ENCODE results near the gene SEL1L3. TPM values are rescaled to one million over a fixed set of nuclear protein-coding genes. Genes with fewer than 3 reads are reported as not detected.

SEL1L3 gene
- total and polyA plus RNA-seq, 2 donors (not counting 1 experiment from before 2014, with no cell fraction given) = 13.2 to 56.3 TPM

DNA sequence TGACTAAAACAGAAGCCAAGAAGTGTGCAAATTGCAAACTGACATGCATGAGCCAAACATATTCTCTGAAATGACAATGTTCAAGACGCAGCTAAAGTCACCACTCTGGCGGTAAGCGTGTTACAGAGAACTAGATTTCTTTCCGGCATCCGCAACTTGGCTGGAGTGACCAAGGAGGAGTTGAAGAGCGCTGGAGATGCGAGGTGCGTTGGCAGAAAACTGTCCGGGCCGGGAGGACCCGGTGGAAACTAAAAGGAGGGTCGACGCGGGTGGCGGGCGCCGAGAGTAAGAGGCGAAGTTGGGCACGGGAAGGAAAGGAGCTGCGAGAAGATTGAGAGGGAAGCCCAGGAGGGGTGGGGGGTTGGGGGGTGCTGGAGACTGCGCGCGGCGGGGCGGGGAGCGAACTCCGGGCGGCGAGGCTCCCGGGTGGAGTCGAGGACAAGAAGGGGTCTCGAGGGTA lies 807 bp downstream of the SEL1L3 start:
- peak overlapping the region; percentile 17 for H3K9ac ChIP-seq (ENCODE audit: insufficient read depth, low read length)
- no peak for TF ChIP-seq EZH2 (IDR thresholded peaks at IDR 0.05; ENCODE audit: low read length, missing control alignments)
- TF ChIP-seq, protein P1, sequence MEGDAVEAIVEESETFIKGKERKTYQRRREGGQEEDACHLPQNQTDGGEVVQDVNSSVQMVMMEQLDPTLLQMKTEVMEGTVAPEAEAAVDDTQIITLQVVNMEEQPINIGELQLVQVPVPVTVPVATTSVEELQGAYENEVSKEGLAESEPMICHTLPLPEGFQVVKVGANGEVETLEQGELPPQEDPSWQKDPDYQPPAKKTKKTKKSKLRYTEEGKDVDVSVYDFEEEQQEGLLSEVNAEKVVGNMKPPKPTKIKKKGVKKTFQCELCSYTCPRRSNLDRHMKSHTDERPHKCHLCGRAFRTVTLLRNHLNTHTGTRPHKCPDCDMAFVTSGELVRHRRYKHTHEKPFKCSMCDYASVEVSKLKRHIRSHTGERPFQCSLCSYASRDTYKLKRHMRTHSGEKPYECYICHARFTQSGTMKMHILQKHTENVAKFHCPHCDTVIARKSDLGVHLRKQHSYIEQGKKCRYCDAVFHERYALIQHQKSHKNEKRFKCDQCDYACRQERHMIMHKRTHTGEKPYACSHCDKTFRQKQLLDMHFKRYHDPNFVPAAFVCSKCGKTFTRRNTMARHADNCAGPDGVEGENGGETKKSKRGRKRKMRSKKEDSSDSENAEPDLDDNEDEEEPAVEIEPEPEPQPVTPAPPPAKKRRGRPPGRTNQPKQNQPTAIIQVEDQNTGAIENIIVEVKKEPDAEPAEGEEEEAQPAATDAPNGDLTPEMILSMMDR (conservative IDR thresholded peaks at IDR 0.05 in 1 of 2, IDR thresholded peaks at IDR 0.05 in 1 of 2; ENCODE audit: low read depth in 1 of 2, low read length in 2 of 2) = no peak

GRCh38 chr4:25861280-25861950 lies 1.4 kb downstream of the SEL1L3 start:
- no peaks in the 10 kb centered on the region for H4K20me1 ChIP-seq (ENCODE audit: control insufficient read depth, extremely low read depth, insufficient read depth, low read length)
- no peak overlapping the region for H3K27ac ChIP-seq (ENCODE audit: insufficient read depth, low read length)
- peak overlapping the region; percentile 19 to 82 (median 58) for H3K4me3 ChIP-seq (replicated peaks in 1 of 4; ENCODE audit: control extremely low read depth in 1 of 4, insufficient read depth in 1 of 4, low read depth in 3 of 4, low read length in 4 of 4)
- no peak overlapping the region for H3K9ac ChIP-seq (ENCODE audit: insufficient read depth, low read length)
- H3K27me3 ChIP-seq (ENCODE audit: control insufficient read depth, insufficient read depth, low read length) = no peaks in the 10 kb centered on the region
- H3K4me2 ChIP-seq (ENCODE audit: extremely low read depth, insufficient read depth, low read length) = peak overlapping the region; percentile 55
- DNase-seq (ENCODE audit: low read depth in 2 of 2) = peak in 1 of 2 donors; percentile 64
- H3K9me3 ChIP-seq (ENCODE audit: control insufficient read depth, insufficient read depth, low read depth, low read length) = no peaks in the 10 kb centered on the region
- H2AFZ ChIP-seq (ENCODE audit: low read length) = no peak overlapping the region
- H3K79me2 ChIP-seq (ENCODE audit: control insufficient read depth, insufficient read depth, low read length) = no peaks in the 10 kb centered on the region
- no peak for TF ChIP-seq EZH2 (IDR thresholded peaks at IDR 0.05; ENCODE audit: low read length, missing control alignments)
- TF ChIP-seq, protein P1 (conservative IDR thresholded peaks at IDR 0.05 in 1 of 2, IDR thresholded peaks at IDR 0.05 in 1 of 2; ENCODE audit: low read depth in 1 of 2, low read length in 2 of 2) = no peak
- H3K36me3 ChIP-seq (ENCODE audit: control insufficient read depth, insufficient read depth, low read length) = no peaks in the 10 kb centered on the region
- H3K4me1 ChIP-seq (ENCODE audit: control insufficient read depth, extremely low read depth, insufficient read depth, low read length) = no peaks in the 10 kb centered on the region

More for the DNA sequence above, 807 bp downstream of the SEL1L3 start:
- Histone ChIP-seq H3K79me2 (ENCODE audit: control insufficient read depth, insufficient read depth, low read length) (no peaks in the 10 kb centered on the region), H4K20me1 (ENCODE audit: control insufficient read depth, extremely low read depth, insufficient read depth, low read length) (no peaks in the 10 kb centered on the region), H3K27ac (ENCODE audit: insufficient read depth, low read length) (no peak overlapping the region), H3K4me1 (ENCODE audit: control insufficient read depth, extremely low read depth, insufficient read depth, low read length) (no peaks in the 10 kb centered on the region), H3K9me3 (ENCODE audit: control insufficient read depth, insufficient read depth, low read depth, low read length) (no peaks in the 10 kb centered on the region), H3K36me3 (ENCODE audit: control insufficient read depth, insufficient read depth, low read length) (no peaks in the 10 kb centered on the region), H3K27me3 (ENCODE audit: control insufficient read depth, insufficient read depth, low read length) (no peaks in the 10 kb centered on the region), H3K4me2 (ENCODE audit: extremely low read depth, insufficient read depth, low read length) (peak overlapping the region; percentile 55), H2AFZ (ENCODE audit: low read length) (peak overlapping the region; percentile 43), H3K4me3 (replicated peaks in 1 of 4; ENCODE audit: control extremely low read depth in 1 of 4, insufficient read depth in 1 of 4, low read depth in 3 of 4, low read length in 4 of 4) (peak overlapping the region; percentile 19 to 82 (median 58))
- DNase-seq (ENCODE audit: low read depth in 2 of 2) = peak; percentile 28 to 45

DNA sequence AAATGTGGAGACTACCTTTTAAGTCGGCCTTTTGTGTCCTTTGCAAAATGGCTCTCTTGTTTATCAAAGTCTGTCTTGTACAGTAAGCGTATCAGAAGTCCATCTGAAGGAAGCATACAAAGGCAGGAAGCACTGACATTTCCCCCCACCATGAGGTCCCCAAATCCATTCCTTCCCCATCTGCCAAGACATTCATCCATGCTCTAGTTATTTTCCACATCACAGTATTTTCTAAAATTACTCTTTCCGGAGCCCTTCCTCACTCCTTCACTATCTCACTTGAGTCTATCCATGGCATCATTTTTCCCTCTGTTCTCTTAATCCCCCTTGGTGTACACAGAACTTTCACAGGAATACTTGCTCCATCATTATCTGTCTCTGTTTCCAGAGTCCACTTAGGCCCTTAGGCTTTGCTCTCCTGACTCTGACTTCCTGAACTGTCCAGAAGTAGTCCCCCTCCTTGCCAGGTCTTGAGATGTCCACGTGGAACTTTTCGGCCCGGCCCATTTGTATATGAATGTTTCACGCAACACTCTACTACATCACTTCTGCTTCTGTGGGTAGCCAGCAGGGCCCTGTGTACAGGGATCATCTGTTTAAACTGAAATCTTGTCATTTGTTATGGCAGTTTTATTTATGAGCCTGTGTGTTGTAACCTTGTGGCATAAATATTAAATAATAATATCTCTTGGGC lies 2.1 kb downstream of the SEL1L3 start:
- H3K27ac ChIP-seq (ENCODE audit: insufficient read depth, low read length) = no peak overlapping the region
- no peaks in the 10 kb centered on the region for H3K79me2 ChIP-seq (ENCODE audit: control insufficient read depth, insufficient read depth, low read length)
- H3K4me1 ChIP-seq (ENCODE audit: control insufficient read depth, extremely low read depth, insufficient read depth, low read length) = no peaks in the 10 kb centered on the region
- no peak for DNase-seq (ENCODE audit: low read depth in 2 of 2)
- no peaks in the 10 kb centered on the region for H3K36me3 ChIP-seq (ENCODE audit: control insufficient read depth, insufficient read depth, low read length)
- H3K4me3 ChIP-seq (replicated peaks in 1 of 4; ENCODE audit: control extremely low read depth in 1 of 4, insufficient read depth in 1 of 4, low read depth in 3 of 4, low read length in 4 of 4) = no peak overlapping the region
- no peak overlapping the region for H2AFZ ChIP-seq (ENCODE audit: low read length)
- H3K9me3 ChIP-seq (ENCODE audit: control insufficient read depth, insufficient read depth, low read depth, low read length) = no peaks in the 10 kb centered on the region
- TF ChIP-seq EZH2 (IDR thresholded peaks at IDR 0.05; ENCODE audit: low read length, missing control alignments) = no peak
- TF ChIP-seq, protein P1 (conservative IDR thresholded peaks at IDR 0.05 in 1 of 2, IDR thresholded peaks at IDR 0.05 in 1 of 2; ENCODE audit: low read depth in 1 of 2, low read length in 2 of 2) = no peak
- no peaks in the 10 kb centered on the region for H3K27me3 ChIP-seq (ENCODE audit: control insufficient read depth, insufficient read depth, low read length)
- no peak overlapping the region for H3K4me2 ChIP-seq (ENCODE audit: extremely low read depth, insufficient read depth, low read length)
- H3K9ac ChIP-seq (ENCODE audit: insufficient read depth, low read length) = no peak overlapping the region
- H4K20me1 ChIP-seq (ENCODE audit: control insufficient read depth, extremely low read depth, insufficient read depth, low read length) = no peaks in the 10 kb centered on the region
